Right lung (tissue), 5 donors: Measurements from ENCODE around the gene MIS12. TPM values are rescaled to one million over a fixed set of nuclear protein-coding genes. Genes with fewer than 3 reads are reported as not detected.

ENCODE experiments used
- DNase-seq, 2 donors: peaks; one replicate each; pipeline ENCODE4 v3.0.0-alpha.2; 2013
- polyA plus RNA-seq, 5 donors: library from polyadenylated mRNA; unstranded; fragments of 120-200 nt; gene quantifications; one replicate each; pipeline versions ENCODE4 v1.2.1 to v1.2.3, GENCODE V29; 2013; ENCODE audit warnings: inconsistent platforms in 1 of 5, low replicate concordance in 1 of 5; ENCODE audit not compliant: insufficient read length in 5 of 5, insufficient read depth in 1 of 5

The MIS12 gene
- polyA plus RNA-seq, 5 donors, result 28.1 to 39.2 (median 32.7) TPM

DNA sequence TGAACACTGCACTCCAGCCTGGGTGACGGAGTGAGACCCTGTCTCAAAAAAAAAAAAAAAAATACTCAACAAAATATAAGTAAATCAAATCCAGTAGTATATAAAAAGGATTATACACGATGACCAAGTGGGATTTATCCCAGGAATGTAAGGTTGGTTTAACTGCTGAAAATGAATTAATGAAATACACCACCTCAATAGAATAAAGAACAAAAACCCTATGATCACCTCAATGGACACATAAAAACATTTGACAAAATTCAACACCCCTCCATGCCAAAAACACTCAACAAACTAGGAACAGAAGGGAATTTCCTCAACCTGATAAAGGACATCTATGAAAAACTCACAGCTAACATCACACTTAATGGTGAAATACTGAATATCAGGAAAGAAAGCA is 6.6 kb downstream of the MIS12 start:
- DNase-seq, result no peak

DNA sequence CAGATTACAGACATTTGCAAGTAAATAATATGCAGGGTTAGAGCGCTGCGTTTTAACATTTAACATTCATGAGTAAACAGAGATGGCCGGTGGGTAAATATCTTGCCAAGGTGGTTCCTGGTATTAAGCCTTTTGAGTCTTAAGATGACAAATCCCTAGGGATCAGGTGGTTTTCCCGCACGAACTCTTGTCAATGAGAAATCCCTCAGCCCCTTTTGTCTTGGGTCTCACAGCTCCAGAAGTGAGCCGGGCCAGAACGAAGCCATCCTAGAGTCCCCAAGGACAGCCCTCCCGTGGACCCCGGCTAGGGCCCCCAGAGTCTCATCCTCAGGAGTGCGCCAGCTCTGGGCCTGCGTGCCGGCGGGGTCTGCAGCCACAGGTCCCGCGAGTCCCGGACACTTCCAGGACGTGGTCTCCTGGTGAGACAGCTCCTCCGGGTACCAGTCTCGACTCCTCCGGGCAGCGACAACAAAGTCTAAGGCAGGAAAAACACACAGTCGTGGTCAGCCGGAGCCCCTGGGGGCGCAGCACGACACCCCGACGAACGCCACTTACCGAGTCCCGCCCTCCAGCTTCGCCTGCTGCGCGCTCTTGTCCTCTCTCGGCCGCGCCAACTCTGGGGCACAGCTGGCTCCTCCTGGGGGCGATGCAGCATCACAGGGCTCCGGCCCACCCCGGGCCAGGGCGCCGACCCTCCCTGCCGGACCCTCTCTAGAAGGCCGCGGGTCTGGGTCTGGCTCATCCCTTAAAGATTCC is 13.3 kb downstream of the MIS12 start:
- DNase-seq, result peak in 1 of 2 donors; percentile 13

DNA sequence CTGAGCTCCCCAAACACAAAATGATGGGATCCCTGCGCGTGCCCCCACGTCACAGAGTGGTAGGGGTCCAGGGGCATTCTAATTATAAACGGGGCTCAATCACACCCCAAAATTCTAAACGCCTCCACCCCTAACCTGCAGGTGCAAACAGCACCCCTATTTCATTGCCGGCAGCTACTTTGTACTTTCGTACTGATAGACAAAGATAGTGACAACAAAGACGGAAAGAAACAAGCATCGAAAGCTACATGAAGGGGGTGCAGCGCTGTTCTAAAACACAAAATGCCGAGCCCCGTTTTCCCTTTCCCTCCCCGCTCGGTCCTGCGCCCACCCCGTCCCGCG is 13.9 kb downstream of the MIS12 start:
- peak; percentile 10 to 11 for DNase-seq

DNA sequence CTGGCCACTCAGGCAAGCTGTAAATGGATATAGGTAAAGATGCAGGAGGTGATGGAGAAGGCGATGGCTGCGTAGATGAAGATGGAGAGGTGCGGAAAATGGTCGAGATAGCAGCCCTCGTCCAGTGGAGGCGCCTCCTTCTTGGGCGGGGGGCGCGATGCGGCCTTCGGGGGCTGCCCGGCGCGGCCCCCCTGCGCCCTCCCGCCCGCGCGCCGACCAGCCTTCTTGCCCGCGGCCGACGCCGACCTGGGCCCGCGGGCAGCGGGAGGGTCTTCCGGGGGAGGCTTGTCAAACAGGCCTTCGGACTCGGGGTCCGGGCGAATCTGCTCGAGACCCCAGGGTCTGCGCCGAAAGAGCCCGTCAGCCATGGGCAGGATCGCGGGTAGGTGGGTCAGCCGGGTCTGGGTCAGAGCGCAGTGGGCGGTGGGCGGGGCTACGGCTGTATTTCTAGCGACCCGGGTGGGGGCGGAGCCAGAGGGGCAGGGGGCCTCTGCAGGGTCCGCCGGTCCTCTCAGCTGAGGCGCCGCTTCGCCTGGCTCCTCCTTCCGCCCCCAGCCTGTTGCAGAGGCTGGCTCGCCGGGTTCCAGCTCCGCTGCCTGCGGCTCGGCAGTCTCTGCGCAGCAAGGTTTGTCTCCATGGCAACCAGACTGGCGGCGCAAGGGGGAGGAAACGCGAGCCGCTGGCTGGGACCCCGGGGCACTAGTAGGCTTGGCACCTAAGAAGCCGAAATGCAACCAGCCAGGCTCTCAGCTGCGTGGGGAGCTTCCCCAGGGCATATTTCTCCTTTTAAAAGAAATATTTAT is 14.4 kb downstream of the MIS12 start:
- DNase-seq, result peak; percentile 89 to 93

DNA sequence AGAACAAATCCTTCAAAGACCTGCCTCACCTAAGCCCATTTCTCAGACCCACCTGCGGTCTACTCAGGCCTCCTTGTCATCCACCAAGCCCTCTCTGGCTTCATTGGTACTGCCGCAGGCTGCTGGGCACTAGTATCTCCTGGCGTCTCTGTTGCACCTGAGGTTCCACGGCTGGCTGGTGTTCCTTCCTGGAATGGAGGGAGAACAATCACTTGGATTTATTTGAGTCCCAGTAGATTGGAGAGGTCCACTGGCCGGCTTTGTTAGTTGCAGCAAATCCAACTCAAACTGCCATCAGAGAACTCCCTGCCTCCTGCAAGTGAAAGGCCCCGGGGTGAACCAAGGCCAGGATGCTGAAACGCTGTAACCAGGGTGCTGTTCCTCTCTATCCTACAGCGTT is 15.3 kb downstream of the MIS12 start:
- no peak for DNase-seq

DNA sequence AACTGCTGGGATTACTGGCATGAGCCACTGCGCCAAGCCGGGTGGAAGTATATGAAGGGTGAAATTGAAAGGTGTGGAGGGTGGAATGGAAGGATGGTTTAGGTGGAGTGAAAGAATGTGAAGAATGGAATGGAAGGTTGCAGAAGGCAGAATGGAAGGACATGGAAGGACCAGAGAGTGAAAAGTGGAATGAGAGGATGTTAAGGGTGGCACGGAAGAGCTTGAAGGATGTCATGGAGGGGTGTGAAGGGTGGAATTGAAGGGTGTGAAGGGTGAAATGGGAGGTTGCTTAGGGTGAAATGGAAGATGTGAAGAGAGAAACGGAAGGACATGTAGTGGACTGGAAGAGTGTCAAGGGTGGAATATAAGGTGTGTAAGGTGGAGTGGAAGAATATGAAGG is 16.2 kb downstream of the MIS12 start:
- no peak for DNase-seq

DNA sequence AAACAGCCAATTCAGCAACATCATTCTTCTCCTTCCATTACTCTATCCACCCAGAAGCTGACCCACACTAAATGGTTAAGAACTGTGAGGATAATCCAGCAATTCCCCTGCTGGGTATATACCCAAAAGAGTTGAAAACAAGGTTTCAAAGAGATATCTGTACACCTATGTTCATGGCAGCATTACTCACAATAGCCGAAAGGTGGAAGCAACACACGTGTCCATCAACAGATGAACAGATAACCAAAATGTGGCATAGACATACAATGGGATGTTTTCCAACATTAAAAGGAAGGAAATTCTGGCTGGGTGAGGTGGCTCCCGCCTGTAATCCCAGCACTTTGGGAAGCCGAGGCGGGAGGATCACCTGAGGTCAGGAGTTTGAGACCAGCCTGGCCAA is 19.9 kb downstream of the MIS12 start:
- DNase-seq, result no peak

DNA sequence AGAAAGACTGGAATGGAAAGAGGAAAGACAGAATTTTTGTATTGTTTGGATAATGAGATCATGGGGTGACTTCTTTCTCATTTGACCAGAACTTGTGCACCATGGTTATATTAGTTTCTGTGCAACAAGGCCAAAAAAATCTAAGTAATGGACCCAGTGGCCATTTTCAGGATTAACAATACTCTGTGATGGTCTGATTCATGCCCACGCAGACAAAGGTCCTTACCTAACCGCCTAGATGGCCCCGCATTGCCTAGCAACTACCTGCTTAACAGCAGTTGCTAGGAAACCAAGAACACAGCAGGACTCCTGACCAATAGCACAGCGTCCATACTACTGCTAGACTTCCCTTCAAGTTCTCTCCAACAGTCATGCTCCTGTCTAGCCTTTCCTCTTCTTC is 22.4 kb downstream of the MIS12 start:
- no peak for DNase-seq

DNA sequence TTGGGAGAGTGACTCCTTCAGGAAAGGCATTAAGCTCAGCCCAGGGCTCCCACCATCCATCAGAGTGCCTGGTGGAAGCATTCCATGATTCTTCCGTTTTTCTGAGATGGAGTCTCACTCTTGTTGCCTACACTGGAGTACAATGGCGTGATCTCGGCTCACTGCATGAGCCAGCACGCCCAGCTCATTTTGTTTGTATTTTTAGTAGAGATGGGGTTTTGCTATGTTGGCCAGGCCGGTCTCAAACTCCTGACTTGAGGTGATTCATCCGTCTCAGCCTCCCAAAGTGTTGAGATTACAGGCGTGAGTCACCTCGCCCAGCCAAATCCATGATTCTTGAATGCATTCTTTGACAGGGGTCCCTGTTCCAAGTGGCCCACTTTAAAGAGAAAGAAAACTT is 23.1 kb downstream of the MIS12 start:
- DNase-seq, result no peak

DNA sequence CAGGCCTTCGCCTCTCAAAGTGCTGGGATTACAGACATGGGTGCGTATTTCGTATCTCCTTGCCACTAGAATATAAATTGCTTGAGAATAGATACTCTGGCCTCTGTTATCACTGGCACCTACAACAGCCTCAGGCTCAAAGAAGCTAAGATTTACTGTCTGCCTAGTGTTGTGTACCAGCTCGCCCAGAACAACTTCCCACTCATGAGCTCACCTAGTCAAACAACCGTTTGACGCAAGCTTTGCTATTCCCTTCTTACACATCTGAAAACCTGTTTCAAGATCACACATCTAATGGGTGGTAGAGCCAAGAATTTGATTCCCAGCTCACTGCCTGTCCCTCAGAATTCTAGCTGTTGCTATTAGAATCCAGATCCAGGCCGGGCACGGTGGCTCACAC is 24.4 kb downstream of the MIS12 start:
- no peak for DNase-seq

DNA sequence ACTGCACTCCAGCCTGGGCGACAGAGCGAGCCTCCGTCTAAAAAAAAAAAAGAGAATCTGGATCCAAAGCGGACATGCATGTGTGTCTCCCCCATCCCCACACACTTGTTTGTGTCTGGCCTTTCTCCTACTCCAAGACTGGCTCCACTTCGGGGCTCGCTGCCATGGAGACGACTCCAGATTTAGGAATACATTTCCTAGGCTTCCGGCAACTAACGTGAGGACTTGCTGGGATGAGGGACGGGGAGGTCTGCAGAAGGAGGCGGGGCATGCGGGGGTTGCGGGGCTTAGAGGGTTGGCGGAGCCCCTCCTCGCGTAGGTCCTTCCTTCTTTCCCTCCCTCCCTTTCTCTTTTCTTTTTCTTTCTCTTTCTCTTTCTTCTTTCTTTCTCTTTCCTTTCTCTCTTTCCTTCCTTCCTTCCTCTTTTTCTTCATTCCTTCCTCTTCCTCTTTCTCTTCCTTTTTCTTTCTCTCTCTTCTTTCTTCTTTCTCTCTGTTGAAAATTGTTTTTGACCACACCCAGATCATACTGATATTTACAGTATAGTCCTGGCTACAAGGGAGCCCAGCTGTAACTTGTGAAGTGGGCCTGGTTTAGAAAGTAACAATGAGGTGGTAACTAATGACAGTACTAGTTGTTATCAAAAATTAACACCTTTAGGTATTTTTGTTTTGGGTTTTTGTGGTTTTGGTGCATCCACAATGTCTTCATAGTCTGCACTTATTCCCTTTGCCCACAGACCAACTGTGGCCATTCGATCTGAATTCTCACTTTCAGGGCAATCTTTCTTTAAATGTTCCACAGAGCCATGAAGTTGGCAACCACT is 25.2 kb downstream of the MIS12 start:
- DNase-seq, result peak in 1 of 2 donors; percentile 48

DNA sequence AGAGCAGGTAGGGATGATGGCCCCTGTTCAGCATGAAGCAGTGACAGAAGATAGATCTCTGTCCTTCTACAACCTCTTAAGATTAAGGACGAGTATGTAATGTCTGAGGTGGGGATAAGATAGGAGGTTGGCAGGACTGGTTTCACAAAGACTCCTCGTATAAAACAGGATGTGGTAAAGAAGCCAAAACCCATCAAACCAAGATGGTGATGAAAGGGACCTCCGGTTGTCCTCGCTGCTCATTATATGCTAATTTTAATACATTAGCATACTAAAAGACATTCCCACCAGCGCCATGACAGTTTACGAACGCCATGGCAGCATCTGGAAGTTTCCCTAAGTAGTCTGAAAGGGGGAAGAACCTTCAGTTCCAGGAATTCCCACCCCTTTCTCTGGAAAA is 27.3 kb downstream of the MIS12 start:
- DNase-seq, result no peak

DNA sequence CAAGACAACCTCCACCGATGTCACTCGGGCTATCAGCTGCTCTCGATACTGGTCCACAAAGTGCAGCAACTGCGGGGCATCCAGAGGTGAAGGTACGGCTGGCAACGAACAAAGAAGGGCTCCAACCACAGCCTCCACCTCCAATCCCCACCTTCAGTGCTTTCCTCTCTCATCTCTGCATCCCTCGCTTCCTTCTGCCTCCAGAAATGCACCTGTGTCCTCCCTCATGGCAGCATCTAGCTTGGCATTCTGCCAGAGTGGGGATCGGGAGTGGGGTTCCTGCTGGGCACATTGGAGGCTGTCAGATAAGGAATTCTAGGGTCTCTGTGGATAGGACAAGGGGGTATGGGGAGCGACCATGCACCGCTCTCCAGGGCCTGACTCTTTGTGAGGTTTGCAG is 28.6 kb downstream of the MIS12 start:
- DNase-seq, result no peak

DNA sequence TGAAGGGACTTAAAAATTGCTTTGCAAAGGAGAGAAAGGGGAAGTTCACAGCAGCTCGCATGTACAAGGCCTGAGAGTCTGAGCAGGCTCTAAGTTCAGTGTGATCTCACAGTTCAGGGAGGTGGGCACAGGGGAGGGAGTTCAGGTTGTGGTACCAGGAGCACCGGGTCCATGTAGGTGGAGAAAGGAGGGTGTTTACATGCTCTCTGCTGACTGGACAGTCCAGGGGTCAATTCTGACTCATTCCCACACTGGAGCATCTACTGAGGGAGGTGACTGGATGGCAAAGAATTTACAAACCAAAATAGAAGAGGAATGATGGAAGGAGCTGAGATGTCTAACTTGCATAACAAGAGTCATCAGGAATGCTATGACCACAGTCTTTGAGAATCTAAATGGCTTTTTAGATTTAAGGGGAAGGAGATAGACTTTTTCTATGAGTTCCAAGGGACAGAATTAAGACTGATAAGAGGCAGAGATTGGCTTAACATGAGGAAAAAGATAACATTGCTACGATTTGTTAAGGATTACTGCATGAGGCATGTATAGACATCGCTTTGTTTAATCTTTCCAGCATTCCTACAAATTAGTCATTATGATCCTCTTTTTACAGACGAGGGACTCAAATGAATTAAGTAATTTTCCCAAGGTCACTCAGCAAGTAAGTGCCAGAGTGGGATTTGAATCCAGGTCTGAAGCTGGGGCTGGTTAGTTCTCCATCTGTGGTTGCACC is 29.9 kb downstream of the MIS12 start:
- no peak for DNase-seq

DNA sequence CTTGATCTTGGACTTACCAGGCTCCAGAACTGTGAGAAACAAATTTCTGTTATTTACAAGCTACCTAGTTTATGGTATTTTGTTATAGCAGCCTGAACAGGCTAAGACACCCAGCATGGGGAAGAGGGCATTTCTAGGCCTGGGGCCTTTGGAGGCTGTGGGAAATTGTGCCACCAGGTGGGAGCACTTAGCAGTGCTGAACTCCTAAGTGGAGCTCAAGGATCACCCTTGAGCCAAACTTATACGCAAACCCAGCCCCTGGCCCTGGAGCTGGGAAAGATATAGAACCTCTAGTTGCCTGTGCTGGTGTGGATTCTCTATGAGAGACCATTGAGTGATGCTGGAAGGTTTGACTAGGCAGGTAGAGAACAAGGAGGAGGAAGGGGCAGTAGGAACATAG is 36.1 kb downstream of the MIS12 start:
- no peak for DNase-seq

DNA sequence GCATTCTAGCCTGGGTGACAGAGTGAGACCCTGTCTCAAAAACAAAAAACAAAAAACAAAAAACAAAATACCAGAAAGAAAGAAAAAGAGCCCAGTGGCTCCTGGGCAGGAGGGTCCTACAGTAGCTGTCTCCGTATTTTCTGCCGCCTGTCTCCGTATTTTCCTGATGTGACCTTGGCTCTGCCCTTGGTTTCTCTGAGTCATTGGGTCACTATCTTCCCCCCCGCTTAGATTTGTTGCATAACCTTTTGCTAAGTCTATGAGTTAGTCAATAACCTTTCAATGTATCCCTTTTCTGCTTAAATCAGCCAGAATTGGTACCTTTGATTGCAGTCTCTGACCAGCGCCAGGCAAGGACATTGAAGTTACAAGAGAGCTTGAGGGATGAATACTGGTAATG is 36.9 kb downstream of the MIS12 start:
- no peak for DNase-seq

DNA sequence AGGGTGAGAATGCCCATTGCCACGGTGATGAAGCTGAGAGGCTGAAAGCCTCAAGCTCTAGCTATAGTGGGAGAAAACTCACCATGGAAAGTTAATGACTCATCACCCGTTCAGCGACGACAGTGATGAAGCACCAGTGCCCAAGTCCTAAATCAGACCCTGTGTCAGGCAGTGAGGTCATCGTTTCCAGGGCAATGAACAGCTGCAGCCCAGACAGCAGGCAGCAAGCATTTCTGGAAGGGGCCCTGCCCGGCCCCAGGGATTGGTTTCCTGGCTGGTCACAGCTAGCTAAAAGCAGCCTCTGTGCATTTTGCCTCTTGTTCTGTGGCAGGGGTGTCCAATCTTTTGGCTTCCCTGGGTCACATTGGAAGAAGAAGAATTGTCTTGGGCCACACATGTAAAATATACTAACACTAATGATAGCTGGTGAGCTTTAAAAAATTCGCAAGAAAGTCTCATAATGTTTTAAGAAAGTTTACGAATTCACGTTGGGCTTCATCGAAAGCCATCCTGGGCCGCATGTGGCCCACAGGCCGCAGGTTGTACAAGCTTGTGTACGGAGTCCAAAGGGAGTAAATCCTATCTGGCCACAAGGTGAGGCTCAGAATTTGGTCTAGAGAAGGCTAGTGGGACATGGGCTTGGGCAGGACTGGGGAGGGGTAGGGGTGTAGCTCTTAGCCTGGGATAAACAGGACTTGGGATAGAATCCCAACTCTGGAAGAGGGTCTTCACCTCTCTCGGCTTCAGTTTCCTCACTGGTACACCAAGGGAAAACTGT is 40.6 kb downstream of the MIS12 start:
- no peak for DNase-seq

DNA sequence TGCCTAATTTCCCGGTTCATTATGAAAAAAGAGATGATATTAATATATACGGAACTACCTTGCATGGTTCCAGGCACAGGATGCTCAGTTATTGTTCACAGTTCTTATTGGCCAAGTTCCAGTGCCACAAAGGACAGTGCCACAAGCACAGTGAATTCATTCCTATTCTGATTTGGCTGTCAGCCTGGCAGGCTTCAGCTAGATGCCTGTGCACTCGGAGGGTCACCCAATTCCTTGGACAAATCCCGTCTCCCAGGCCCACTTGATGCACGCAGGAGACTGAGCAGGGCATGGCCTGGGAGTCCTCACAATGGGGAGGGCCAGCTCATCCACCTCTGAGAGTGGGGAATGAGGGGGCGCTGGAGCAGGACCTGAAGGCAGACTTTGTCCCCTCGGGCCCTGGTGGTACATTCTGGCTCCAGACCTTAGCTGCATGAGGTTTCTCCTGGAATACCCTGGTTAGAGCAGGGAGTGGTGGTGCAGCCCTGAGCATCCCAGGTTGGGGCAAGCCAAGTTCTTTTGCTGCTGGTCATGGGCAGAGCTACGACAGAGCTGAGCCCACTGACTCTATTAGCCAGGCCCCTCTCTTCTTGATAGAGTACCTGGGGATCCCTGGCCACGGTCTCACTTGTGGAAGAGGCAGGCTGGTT is 41.4 kb downstream of the MIS12 start:
- no peak for DNase-seq

DNA sequence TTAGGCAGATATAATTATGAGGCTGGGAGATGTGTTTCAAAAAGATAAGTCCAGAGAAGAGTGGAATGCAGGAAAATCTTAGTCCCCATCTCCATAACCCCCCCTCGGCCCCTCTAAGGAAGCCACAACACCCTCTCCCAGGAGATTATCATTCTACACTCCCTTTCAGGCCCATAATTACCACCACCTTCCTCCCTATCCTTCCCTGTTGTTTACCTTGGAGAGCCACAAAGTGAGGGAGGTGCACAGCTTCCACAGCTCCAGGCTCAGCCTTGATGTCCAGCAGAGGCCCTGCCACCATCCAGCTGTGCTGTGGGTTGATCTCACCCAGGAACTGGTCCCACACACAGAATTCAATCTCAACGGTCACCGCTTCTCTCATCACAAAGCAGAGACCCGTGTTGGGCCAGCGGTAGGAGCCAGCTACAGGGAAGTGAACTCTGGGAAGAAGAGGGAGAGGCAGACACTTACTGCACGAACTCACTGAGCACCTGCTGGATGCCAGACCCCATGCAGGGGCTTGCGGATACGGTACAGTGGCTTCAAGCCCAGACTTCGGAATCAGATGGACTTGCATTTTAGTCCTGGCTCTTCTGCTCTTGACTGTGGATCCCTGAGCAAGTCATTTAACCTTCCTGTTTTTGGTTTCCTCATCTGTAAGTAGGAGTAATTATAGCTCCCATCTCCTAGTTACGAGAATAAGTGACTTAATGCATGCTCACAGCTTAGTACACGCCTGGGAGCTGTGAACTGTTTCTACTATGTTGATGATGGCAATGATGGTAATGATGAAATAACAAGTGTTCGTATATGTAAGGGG is 44.1 kb downstream of the MIS12 start:
- DNase-seq, result no peak

DNA sequence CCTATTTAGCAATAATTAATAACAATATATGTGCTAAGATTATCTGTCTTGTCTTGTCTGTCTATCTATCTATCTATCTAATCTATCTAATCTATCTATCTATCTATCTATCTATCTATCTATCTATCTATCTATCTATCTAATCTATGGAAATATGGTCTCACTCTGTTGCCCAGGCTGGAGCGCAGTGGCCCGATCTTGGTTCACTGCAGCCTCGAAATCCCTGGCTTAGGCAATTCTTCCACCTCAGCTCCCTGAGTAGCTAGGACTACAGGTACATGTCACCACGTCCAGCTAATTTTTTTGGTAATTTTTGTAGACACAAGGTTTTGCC is 44.7 kb downstream of the MIS12 start:
- DNase-seq, result no peak
